Measurements from ENCODE around the gene SKAP2. TPM values are rescaled to one million over a fixed set of nuclear protein-coding genes. Genes with fewer than 3 reads are reported as not detected.

Gene SKAP2
- total and polyA plus RNA-seq, 7 experiments from 2014 or later: 2.7 to 31.4 (median 3.1) TPM

- no peaks in the 10 kb centered on the region for H3K27me3 ChIP-seq (ENCODE audit: control insufficient read depth in 2 of 2, insufficient read depth in 2 of 2, low read length in 2 of 2)
- no peaks in the 10 kb centered on the region for H3K4me1 ChIP-seq (ENCODE audit: control insufficient read depth in 2 of 2, insufficient read depth in 2 of 2, low read length in 2 of 2)
- no peak overlapping the region for H3K27ac Mint-ChIP-seq
- H3K27me3 Mint-ChIP-seq: peaks cover 13 to 27% (median 15%) of the 10 kb centered on the region in 5 donors
- H3K9me3 Mint-ChIP-seq: no peaks in the 10 kb centered on the region
- H3K36me3 Mint-ChIP-seq: no peaks in the 10 kb centered on the region
- no peak overlapping the region for H3K4me3 ChIP-seq (ENCODE audit: low read length)
- DNase-seq: no peak
- no peaks in the 10 kb centered on the region for H3K9me3 ChIP-seq (ENCODE audit: control insufficient read depth in 2 of 3, low read length in 3 of 3)
- no peaks in the 10 kb centered on the region for H3K4me1 Mint-ChIP-seq
- no peak for ATAC-seq
- H3K4me3 Mint-ChIP-seq: no peak overlapping the region
- no peaks in the 10 kb centered on the region for H3K36me3 ChIP-seq (ENCODE audit: control insufficient read depth in 2 of 3, insufficient read depth in 3 of 3, low read length in 3 of 3)
- intact Hi-C loops (cut with micrococcal nuclease): no loop called here
- CTCF ChIA-PET: no interaction called here
- no peak overlapping the region for H3K27ac ChIP-seq (ENCODE audit: low read depth, low read length)
- POLR2A ChIA-PET: interaction anchor here (0.6 kb wide), 1 partner anchor 1391 kb away, joined by 4 read pairs; no protein-coding TSS in a partner anchor
Measured at GRCh38 chr7:26743205-26743604, 121.2 kb downstream of the SKAP2 start.

GRCh38 chr7:26735976-26736600 is 128.3 kb downstream of the SKAP2 start:
- no peaks in the 10 kb centered on the region for H3K4me1 Mint-ChIP-seq
- POLR2A ChIA-PET: no interaction called here
- H3K27me3 ChIP-seq (ENCODE audit: control insufficient read depth in 2 of 2, insufficient read depth in 2 of 2, low read length in 2 of 2): no peaks in the 10 kb centered on the region
- H3K4me1 ChIP-seq (ENCODE audit: control insufficient read depth in 2 of 2, insufficient read depth in 2 of 2, low read length in 2 of 2): no peaks in the 10 kb centered on the region
- intact Hi-C loops (cut with micrococcal nuclease): no loop called here
- H3K27ac ChIP-seq (ENCODE audit: low read depth, low read length): no peak overlapping the region
- peaks cover 2 to 36% (median 27%) of the 10 kb centered on the region in 5 donors for H3K27me3 Mint-ChIP-seq
- CTCF ChIA-PET: no interaction called here
- H3K9me3 Mint-ChIP-seq: no peaks in the 10 kb centered on the region
- H3K36me3 ChIP-seq (ENCODE audit: control insufficient read depth in 2 of 3, insufficient read depth in 3 of 3, low read length in 3 of 3): no peaks in the 10 kb centered on the region
- H3K36me3 Mint-ChIP-seq: no peaks in the 10 kb centered on the region
- ATAC-seq (no peak), DNase-seq (no peak)
- H3K4me3 Mint-ChIP-seq: no peak overlapping the region
- H3K4me3 ChIP-seq (ENCODE audit: low read length): no peak overlapping the region
- H3K9me3 ChIP-seq (ENCODE audit: control insufficient read depth in 2 of 3, low read length in 3 of 3): no peaks in the 10 kb centered on the region
- no peak overlapping the region for H3K27ac Mint-ChIP-seq

GRCh38 chr7:26729150-26729775 is 135.1 kb downstream of the SKAP2 start:
- CTCF ChIA-PET: no interaction called here
- no peak overlapping the region for H3K4me3 ChIP-seq (ENCODE audit: low read length)
- intact Hi-C loops (cut with micrococcal nuclease): no loop called here

GRCh38 chr7:26726051-26726450 is 138.3 kb downstream of the SKAP2 start:
- intact Hi-C loops (cut with micrococcal nuclease): no loop called here
- H3K27ac Mint-ChIP-seq: no peak overlapping the region
- ChIA-PET POLR2A (no interaction called here), CTCF (no interaction called here)
- ATAC-seq (no peak), DNase-seq (no peak)
- H3K4me1 Mint-ChIP-seq: no peaks in the 10 kb centered on the region
- no peaks in the 10 kb centered on the region for H3K9me3 Mint-ChIP-seq
- Histone ChIP-seq H3K4me3 (ENCODE audit: low read length) (no peak overlapping the region), H3K36me3 (ENCODE audit: control insufficient read depth in 2 of 3, insufficient read depth in 3 of 3, low read length in 3 of 3) (no peaks in the 10 kb centered on the region), H3K27ac (ENCODE audit: low read depth, low read length) (no peak overlapping the region), H3K9me3 (ENCODE audit: control insufficient read depth in 2 of 3, low read length in 3 of 3) (no peaks in the 10 kb centered on the region), H3K27me3 (ENCODE audit: control insufficient read depth in 2 of 2, insufficient read depth in 2 of 2, low read length in 2 of 2) (no peaks in the 10 kb centered on the region), H3K4me1 (ENCODE audit: control insufficient read depth in 2 of 2, insufficient read depth in 2 of 2, low read length in 2 of 2) (no peaks in the 10 kb centered on the region)
- peaks cover 9 to 26% (median 19%) of the 10 kb centered on the region in 5 donors for H3K27me3 Mint-ChIP-seq
- no peaks in the 10 kb centered on the region for H3K36me3 Mint-ChIP-seq
- no peak overlapping the region for H3K4me3 Mint-ChIP-seq

More at GRCh38 chr7:26729150-26729775, 135.1 kb downstream of the SKAP2 start:
- H3K27me3 ChIP-seq (ENCODE audit: control insufficient read depth in 2 of 2, insufficient read depth in 2 of 2, low read length in 2 of 2): no peaks in the 10 kb centered on the region
- H3K36me3 ChIP-seq (ENCODE audit: control insufficient read depth in 2 of 3, insufficient read depth in 3 of 3, low read length in 3 of 3): no peaks in the 10 kb centered on the region
- DNase-seq (no peak), ATAC-seq (no peak)
- H3K9me3 Mint-ChIP-seq: no peaks in the 10 kb centered on the region
- H3K36me3 Mint-ChIP-seq: no peaks in the 10 kb centered on the region
- peaks cover 17 to 32% (median 26%) of the 10 kb centered on the region in 5 donors for H3K27me3 Mint-ChIP-seq
- no peak overlapping the region for H3K27ac Mint-ChIP-seq
- H3K4me1 ChIP-seq (ENCODE audit: control insufficient read depth in 2 of 2, insufficient read depth in 2 of 2, low read length in 2 of 2): no peaks in the 10 kb centered on the region
- no peak overlapping the region for H3K27ac ChIP-seq (ENCODE audit: low read depth, low read length)
- H3K4me3 Mint-ChIP-seq: no peak overlapping the region
- no peaks in the 10 kb centered on the region for H3K9me3 ChIP-seq (ENCODE audit: control insufficient read depth in 2 of 3, low read length in 3 of 3)
- POLR2A ChIA-PET: no interaction called here
- H3K4me1 Mint-ChIP-seq: no peaks in the 10 kb centered on the region

GRCh38 chr7:26724795-26725194 is 139.6 kb downstream of the SKAP2 start:
- Histone ChIP-seq H3K36me3 (ENCODE audit: control insufficient read depth in 2 of 3, insufficient read depth in 3 of 3, low read length in 3 of 3) (no peaks in the 10 kb centered on the region), H3K4me3 (ENCODE audit: low read length) (no peak overlapping the region), H3K9me3 (ENCODE audit: control insufficient read depth in 2 of 3, low read length in 3 of 3) (no peaks in the 10 kb centered on the region), H3K27me3 (ENCODE audit: control insufficient read depth in 2 of 2, insufficient read depth in 2 of 2, low read length in 2 of 2) (no peaks in the 10 kb centered on the region), H3K27ac (ENCODE audit: low read depth, low read length) (no peak overlapping the region), H3K4me1 (ENCODE audit: control insufficient read depth in 2 of 2, insufficient read depth in 2 of 2, low read length in 2 of 2) (no peaks in the 10 kb centered on the region)
- ATAC-seq (no peak), DNase-seq (no peak)
- Mint-ChIP-seq H3K4me3 (no peak overlapping the region), H3K27ac (no peak overlapping the region), H3K9me3 (no peaks in the 10 kb centered on the region), H3K27me3 (peaks cover 9 to 26% (median 16%) of the 10 kb centered on the region in 5 donors), H3K4me1 (no peaks in the 10 kb centered on the region), H3K36me3 (no peaks in the 10 kb centered on the region)
- ChIA-PET CTCF (no interaction called here), POLR2A (no interaction called here)
- intact Hi-C loops (cut with micrococcal nuclease): no loop called here

- ChIA-PET CTCF (no interaction called here), POLR2A (no interaction called here)
- H3K27ac Mint-ChIP-seq: no peak overlapping the region
Measured at GRCh38 chr7:26723129-26723528, 141.3 kb downstream of the SKAP2 start.

GRCh38 chr7:26721450-26721849 is 142.9 kb downstream of the SKAP2 start:
- ChIA-PET POLR2A (no interaction called here), CTCF (no interaction called here)
- intact Hi-C loops (cut with micrococcal nuclease): no loop called here
- no peak overlapping the region for H3K4me3 Mint-ChIP-seq
- DNase-seq: no peak
- H3K36me3 Mint-ChIP-seq: no peaks in the 10 kb centered on the region
- H3K9me3 ChIP-seq (ENCODE audit: control insufficient read depth in 2 of 3, low read length in 3 of 3): no peaks in the 10 kb centered on the region
- no peak overlapping the region for H3K27ac Mint-ChIP-seq
- no peaks in the 10 kb centered on the region for H3K27me3 ChIP-seq (ENCODE audit: control insufficient read depth in 2 of 2, insufficient read depth in 2 of 2, low read length in 2 of 2)
- H3K4me1 Mint-ChIP-seq: no peaks in the 10 kb centered on the region
- H3K4me3 ChIP-seq (ENCODE audit: low read length): no peak overlapping the region
- H3K27me3 Mint-ChIP-seq: peaks cover 5 to 22% (median 14%) of the 10 kb centered on the region in 5 donors
- H3K36me3 ChIP-seq (ENCODE audit: control insufficient read depth in 2 of 3, insufficient read depth in 3 of 3, low read length in 3 of 3): no peaks in the 10 kb centered on the region
- H3K9me3 Mint-ChIP-seq: no peaks in the 10 kb centered on the region
- ATAC-seq: no peak
- no peaks in the 10 kb centered on the region for H3K4me1 ChIP-seq (ENCODE audit: control insufficient read depth in 2 of 2, insufficient read depth in 2 of 2, low read length in 2 of 2)
- H3K27ac ChIP-seq (ENCODE audit: low read depth, low read length): no peak overlapping the region

More at GRCh38 chr7:26723129-26723528, 141.3 kb downstream of the SKAP2 start:
- H3K4me3 ChIP-seq (ENCODE audit: low read length): no peak overlapping the region
- H3K9me3 ChIP-seq (ENCODE audit: control insufficient read depth in 2 of 3, low read length in 3 of 3): no peaks in the 10 kb centered on the region
- intact Hi-C loops (cut with micrococcal nuclease): no loop called here
- H3K36me3 ChIP-seq (ENCODE audit: control insufficient read depth in 2 of 3, insufficient read depth in 3 of 3, low read length in 3 of 3): no peaks in the 10 kb centered on the region
- no peaks in the 10 kb centered on the region for H3K4me1 ChIP-seq (ENCODE audit: control insufficient read depth in 2 of 2, insufficient read depth in 2 of 2, low read length in 2 of 2)
- H3K36me3 Mint-ChIP-seq: no peaks in the 10 kb centered on the region
- H3K27me3 ChIP-seq (ENCODE audit: control insufficient read depth in 2 of 2, insufficient read depth in 2 of 2, low read length in 2 of 2): no peaks in the 10 kb centered on the region
- DNase-seq (no peak), ATAC-seq (no peak)
- H3K27me3 Mint-ChIP-seq: peaks cover 11 to 20% (median 12%) of the 10 kb centered on the region in 5 donors
- no peak overlapping the region for H3K4me3 Mint-ChIP-seq
- no peaks in the 10 kb centered on the region for H3K4me1 Mint-ChIP-seq
- H3K27ac ChIP-seq (ENCODE audit: low read depth, low read length): no peak overlapping the region
- H3K9me3 Mint-ChIP-seq: no peaks in the 10 kb centered on the region
